Gastrocnemius medialis (tissue), 4 donors: Measurements from ENCODE around the gene SFMBT1.
A peak's percentile ranks its signal among the peaks of the same experiment; 100 is the strongest.

Experiments
- CTCF ChIP-seq, 5 experiments: fragments of 450-650 bp in 3 of 5; fragments of 200-600 bp in 2 of 5; sonication (generic) in 2 of 5; IDR thresholded peaks in 4 of 5; conservative IDR thresholded peaks in 1 of 5; 1 replicate in 4 of 5; 2 replicates in 1 of 5; pipeline ENCODE4 v1.5.1; 2016 to 2019; ENCODE audit warnings: antibody characterized with exemption in 5 of 5, mild to moderate bottlenecking in 3 of 5, moderate library complexity in 3 of 5
- POLR2A ChIP-seq, 2 donors: fragments of 450-650 bp; IDR thresholded peaks; one replicate each; pipeline ENCODE4 v1.6.1; 2017; ENCODE audit warnings: antibody characterized with exemption in 2 of 2, mild to moderate bottlenecking in 2 of 2, moderate library complexity in 2 of 2

GRCh38 chr3:53044711-53045517 is 959 bp downstream of the SFMBT1 start:
- TF ChIP-seq CTCF (IDR thresholded peaks at IDR 0.05 in 4 of 5, conservative IDR thresholded peaks at IDR 0.05 in 1 of 5) (peak in 1 of 5 experiments; percentile 7), POLR2A (IDR thresholded peaks at IDR 0.05) (peak in 1 of 2 donors; percentile 38)
